H9 (cell line): ENCODE data around the gene HOXC6. TPM values are rescaled to one million over a fixed set of nuclear protein-coding genes. Genes with fewer than 3 reads are reported as not detected.

ENCODE experiments used
- DNase-seq: peaks from one replicate; pipeline ENCODE4 v3.0.0-alpha.2; 2017
- H2AFZ ChIP-seq: one replicate; pipeline ENCODE4 v1.6.1; 2013; ENCODE audit warnings: mild to moderate bottlenecking, low read length, control low read depth, moderate library complexity
- H2AK5ac ChIP-seq: 2 replicates; pipeline ENCODE4 v1.6.1; 2013; ENCODE audit warnings: low read length, control low read depth, mixed read lengths; ENCODE audit not compliant: insufficient read length
- H2BK120ac ChIP-seq: one replicate; pipeline ENCODE4 v1.6.1; 2013; ENCODE audit warnings: low read depth, mild to moderate bottlenecking, low read length, control low read depth, inconsistent platforms; ENCODE audit not compliant: poor library complexity, severe bottlenecking
- H2BK12ac ChIP-seq: 2 replicates; pipeline ENCODE4 v1.6.1; 2013; ENCODE audit warnings: low read length, control low read depth, mixed read lengths, low read depth; ENCODE audit not compliant: insufficient read length
- H2BK15ac ChIP-seq: 2 replicates; pipeline ENCODE4 v1.6.1; 2013; ENCODE audit warnings: low read depth, low read length, control low read depth
- H2BK20ac ChIP-seq: one replicate; pipeline ENCODE4 v1.6.1; 2013; ENCODE audit warnings: low read depth, mild to moderate bottlenecking, low read length, control low read depth, inconsistent platforms; ENCODE audit not compliant: poor library complexity, severe bottlenecking
- H2BK5ac ChIP-seq: 2 replicates; pipeline ENCODE4 v1.6.1; 2013; ENCODE audit warnings: low read length, control low read depth, mixed read lengths; ENCODE audit not compliant: insufficient read length
- H3K14ac ChIP-seq: 2 replicates; pipeline ENCODE4 v1.6.1; 2013; ENCODE audit warnings: low read length, control low read depth; ENCODE audit not compliant: insufficient read depth
- H3K18ac ChIP-seq: 2 replicates; pipeline ENCODE4 v1.6.1; 2013; ENCODE audit warnings: low read depth, mild to moderate bottlenecking, mixed read lengths, low read length, control low read depth; ENCODE audit not compliant: insufficient read length
- H3K23ac ChIP-seq: 2 replicates; pipeline ENCODE4 v1.6.1; 2013; ENCODE audit warnings: low read length, control low read depth, mixed read lengths, low read depth; ENCODE audit not compliant: insufficient read length
- H3K23me2 ChIP-seq: 2 replicates; pipeline ENCODE4 v1.6.1; 2013; ENCODE audit warnings: low read depth, mild to moderate bottlenecking, mixed read lengths, low read length, control low read depth; ENCODE audit not compliant: insufficient read length, poor library complexity, severe bottlenecking
- H3K27ac ChIP-seq: 2 replicates; pipeline ENCODE4 v1.5.1; 2013; ENCODE audit warnings: low read length, control low read depth, mixed read lengths, low read depth; ENCODE audit not compliant: insufficient read length
- H3K27me3 ChIP-seq: 2 replicates; pipeline ENCODE4 v1.6.1; 2013; ENCODE audit warnings: low read length, control low read depth, inconsistent platforms; ENCODE audit not compliant: insufficient read depth
- H3K4ac ChIP-seq: 2 replicates; pipeline ENCODE4 v1.6.1; 2013; ENCODE audit warnings: low read depth, mild to moderate bottlenecking, control low read depth, inconsistent platforms, low read length, moderate library complexity
- H3K4me1 ChIP-seq: 2 replicates; pipeline ENCODE4 v1.6.1; 2013; ENCODE audit warnings: low read length, control low read depth, inconsistent platforms; ENCODE audit not compliant: insufficient read depth
- H3K4me2 ChIP-seq: 2 replicates; pipeline ENCODE4 v1.6.1; 2013; ENCODE audit warnings: low read length, control low read depth, mixed read lengths; ENCODE audit not compliant: insufficient read length, insufficient read depth
- H3K56ac ChIP-seq: 2 replicates; pipeline ENCODE4 v1.6.1; 2013; ENCODE audit warnings: low read depth, mild to moderate bottlenecking, mixed read lengths, low read length, control low read depth; ENCODE audit not compliant: insufficient read length
- H3K79me1 ChIP-seq: 2 replicates; pipeline ENCODE4 v1.6.1; 2013; ENCODE audit warnings: low read depth, mild to moderate bottlenecking, moderate library complexity, low read length, control low read depth, inconsistent platforms; ENCODE audit not compliant: insufficient read depth, poor library complexity, severe bottlenecking
- H3K79me2 ChIP-seq: 2 replicates; pipeline ENCODE4 v1.6.1; 2013; ENCODE audit warnings: low read length, control low read depth, inconsistent platforms; ENCODE audit not compliant: insufficient read depth
- H3K9ac ChIP-seq: 2 replicates; pipeline ENCODE4 v1.6.1; 2013; ENCODE audit warnings: low read length, control low read depth, mixed read lengths; ENCODE audit not compliant: insufficient read length; ENCODE audit errors: extremely low read depth
- H3K9me3 ChIP-seq: one replicate; pipeline ENCODE4 v1.6.1; 2013; ENCODE audit warnings: low read depth, low read length, inconsistent platforms; ENCODE audit not compliant: control insufficient read depth
- H3T11ph ChIP-seq: one replicate; pipeline ENCODE4 v1.6.1; 2013; ENCODE audit warnings: mild to moderate bottlenecking, low read length, control low read depth, inconsistent platforms
- H4K20me1 ChIP-seq: one replicate; pipeline ENCODE4 v1.6.1; 2013; ENCODE audit not compliant: control insufficient read depth, insufficient read length, insufficient read depth
- H4K5ac ChIP-seq: 2 replicates; pipeline ENCODE4 v1.6.1; 2013; ENCODE audit warnings: low read depth, mild to moderate bottlenecking, mixed read lengths, low read length, control low read depth; ENCODE audit not compliant: insufficient read length
- H4K8ac ChIP-seq: replicated peaks from 2 replicates; pipeline ENCODE4 v1.6.1; 2013; ENCODE audit warnings: low read length, control low read depth, mixed read lengths, low read depth; ENCODE audit not compliant: insufficient read length
- H4K91ac ChIP-seq: 2 replicates; pipeline ENCODE4 v1.6.1; 2013; ENCODE audit warnings: low read depth, mild to moderate bottlenecking, moderate library complexity, mixed read lengths, low read length, control low read depth; ENCODE audit not compliant: insufficient read length
- H3K27ac Mint-ChIP-seq, 3 experiments: 2 replicates in 2 of 3; 3 replicates in 1 of 3; pipeline ENCODE4 v1.8.0; 2020 to 2021; ENCODE audit warnings: mixed read lengths in 3 of 3, mild to moderate bottlenecking in 1 of 3, moderate library complexity in 1 of 3
- H3K27me3 Mint-ChIP-seq: 2 replicates; pipeline ENCODE4 v1.8.0; 2021; ENCODE audit warnings: low read depth, mild to moderate bottlenecking, moderate library complexity, mixed read lengths
- H3K36me3 Mint-ChIP-seq, 3 experiments: 2 replicates in 2 of 3; 3 replicates in 1 of 3; pipeline ENCODE4 v1.8.0; 2020 to 2021; ENCODE audit warnings: low read depth in 3 of 3, mixed read lengths in 3 of 3; ENCODE audit not compliant: insufficient read depth in 1 of 3
- H3K4me1 Mint-ChIP-seq, 2 experiments: 2 replicates each; pipeline ENCODE4 v1.8.0; 2020; ENCODE audit warnings: mixed read lengths in 2 of 2
- H3K4me3 Mint-ChIP-seq, 2 experiments: 2 replicates in 1 of 2; 3 replicates in 1 of 2; pipeline ENCODE4 v1.8.0; 2020 to 2021; ENCODE audit warnings: mild to moderate bottlenecking in 2 of 2, mixed read lengths in 2 of 2, moderate library complexity in 1 of 2
- H3K9me3 Mint-ChIP-seq, 2 experiments: 2 replicates in 1 of 2; 3 replicates in 1 of 2; pipeline ENCODE4 v1.8.0; 2020; ENCODE audit warnings: mild to moderate bottlenecking in 2 of 2, mixed read lengths in 2 of 2, moderate library complexity in 1 of 2
- CTCF ChIP-seq: fragments of 200-600 bp; sonication (generic); conservative IDR thresholded peaks from 3 replicates; pipeline ENCODE4 v1.8.0; 2021; ENCODE audit warnings: antibody characterized with exemption, mild to moderate bottlenecking
- whole genome bisulfite sequencing: extraction: QIAGEN DNeasy Blood & Tissue Kit; methylation state at CpG from one replicate; pipeline ENCODE4 v1.1.7; 2013; ENCODE audit warnings: missing lambda C conversion rate, low lambda C conversion rate, mixed read lengths; ENCODE audit not compliant: insufficient read length; ENCODE audit errors: extremely low coverage; 5-methylcytosine and 5-hydroxymethylcytosine counted together
- total RNA-seq: library from RNA; stranded (reverse); gene quantifications from 2 replicates; pipeline ENCODE4 v1.2.1, GENCODE V29; 2021

The HOXC6 gene
- total RNA-seq, 1 experiment from 2014 or later, result not detected

- Histone ChIP-seq H4K5ac (no peak overlapping the region), H3K9me3 (no peaks in the 10 kb centered on the region), H3K14ac (no peak overlapping the region), H3K23me2 (no peaks in the 10 kb centered on the region), H3K9ac (no peak overlapping the region), H3K4ac (no peak overlapping the region), H3K27me3 (peaks cover 93% of the 10 kb centered on the region), H2BK120ac (no peak overlapping the region), H2BK12ac (no peak overlapping the region), H2AFZ (no peak overlapping the region), H4K8ac (no peak overlapping the region), H3K79me2 (no peaks in the 10 kb centered on the region), H3K4me2 (no peak overlapping the region), H3K18ac (no peak overlapping the region), H3K79me1 (no peaks in the 10 kb centered on the region), H2AK5ac (no peak overlapping the region), H3K56ac (no peak overlapping the region), H3K27ac (no peak overlapping the region), H2BK20ac (no peak overlapping the region), H3T11ph (no peak overlapping the region), H2BK15ac (no peak overlapping the region), H4K20me1 (no peaks in the 10 kb centered on the region), H4K91ac (no peak overlapping the region), H3K23ac (no peak overlapping the region), H3K4me1 (no peaks in the 10 kb centered on the region), H2BK5ac (no peak overlapping the region)
- Mint-ChIP-seq H3K4me1 (peaks cover 7 to 35% of the 10 kb centered on the region in 2 experiments), H3K27me3 (peaks cover 100% of the 10 kb centered on the region), H3K4me3 (peak overlapping the region in 1 of 2 experiments; percentile 71; a peak in 3 of 5 replicates), H3K36me3 (no peaks in the 10 kb centered on the region), H3K9me3 (peaks cover 0 to 2% of the 10 kb centered on the region in 2 experiments; a peak in 2 of 5 replicates), H3K27ac (no peak overlapping the region)
- DNase-seq, result no peak
- TF ChIP-seq CTCF, result no peak
- no CpG with 5 or more reads among the region's 51 CpGs for WGBS
These were observed 18.8 kb upstream of the HOXC6 start for GRCh38 chr12:54009171-54010052.
